Limb (tissue), 2 donors: ENCODE measurements around the gene IMMP2L.

ENCODE experiments used
- DNase-seq, 2 donors: peaks; one replicate each; pipeline ENCODE4 v3.0.0-alpha.2; 2016; ENCODE audit errors: extremely low spot score in 2 of 2

IMMP2L gene

DNA sequence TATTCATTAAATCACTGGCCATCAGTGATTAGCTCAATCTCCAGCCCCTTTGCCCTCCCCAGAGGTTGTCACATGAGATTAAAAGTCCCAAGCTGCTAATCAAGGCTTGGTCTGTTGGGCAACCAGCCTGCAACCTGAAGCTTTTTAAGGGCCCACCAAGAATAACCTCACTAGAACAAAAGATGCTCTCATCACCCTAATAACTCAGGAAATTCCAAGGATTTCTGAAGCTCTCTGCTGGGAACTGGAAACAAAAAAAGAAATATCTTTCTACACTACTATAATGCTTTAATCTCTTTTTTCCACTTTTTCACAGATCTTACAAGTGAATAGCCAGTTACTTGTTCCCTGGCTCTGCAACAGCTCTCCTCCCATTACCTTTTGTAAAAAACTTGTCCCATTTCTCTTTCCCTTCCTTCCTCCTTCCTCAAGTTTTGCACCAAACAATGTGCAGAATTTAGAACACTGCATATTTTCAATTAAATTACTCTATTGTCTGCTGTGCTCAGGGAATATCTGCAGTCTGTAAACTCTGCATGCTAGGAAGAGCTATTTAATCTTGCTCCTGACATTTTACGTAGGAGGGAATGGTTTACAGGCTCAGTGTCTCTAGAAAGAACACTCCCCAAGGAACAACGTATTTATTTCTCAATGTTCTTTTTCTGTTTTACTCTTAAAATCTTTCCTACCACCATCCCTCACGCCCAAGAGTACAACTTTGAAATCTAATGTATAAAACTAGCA is 169.1 kb downstream of the IMMP2L start:
- DNase-seq, result peak in 1 of 2 donors; percentile 40

GRCh38 chr7:111392294-111392693 is 170.0 kb downstream of the IMMP2L start:
- no peak for DNase-seq

DNA sequence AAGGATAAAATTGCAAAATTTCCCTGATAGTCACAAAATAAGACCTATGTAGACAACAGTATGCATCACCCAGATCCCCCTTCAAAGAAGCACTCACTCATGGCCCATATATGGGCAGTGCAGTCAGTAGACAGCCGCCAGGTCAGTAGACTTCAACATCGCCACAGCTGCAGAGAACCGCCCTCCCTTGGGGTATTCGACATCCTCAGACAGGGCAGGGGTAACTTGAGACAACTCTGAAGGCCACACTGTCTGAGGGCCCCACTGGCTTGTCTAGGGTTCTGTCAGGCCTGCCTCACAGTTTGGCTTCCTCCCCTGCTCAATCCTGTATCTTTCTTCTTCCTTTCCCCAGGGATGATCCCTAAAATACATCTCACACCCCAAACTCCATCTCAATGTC is 172.3 kb downstream of the IMMP2L start:
- no peak for DNase-seq

DNA sequence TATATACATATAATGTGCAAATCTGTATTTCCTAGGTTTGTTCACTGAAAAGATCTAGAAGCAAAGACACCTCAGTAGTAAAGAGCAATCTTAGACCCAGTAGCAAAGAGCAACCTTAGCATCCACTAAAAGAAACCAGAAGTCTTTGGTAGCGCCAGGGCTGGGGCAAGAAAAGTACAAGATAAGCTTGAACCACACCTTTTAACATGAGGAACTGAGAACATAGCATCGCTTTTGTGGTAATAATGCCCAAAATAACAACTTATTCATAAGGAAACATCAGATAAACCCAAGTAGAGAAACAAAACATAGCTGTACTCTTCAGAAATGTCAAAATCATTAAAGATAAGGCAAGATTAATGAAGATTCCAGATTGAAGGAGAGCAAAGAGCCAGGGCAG is 173.4 kb downstream of the IMMP2L start:
- no peak for DNase-seq

DNA sequence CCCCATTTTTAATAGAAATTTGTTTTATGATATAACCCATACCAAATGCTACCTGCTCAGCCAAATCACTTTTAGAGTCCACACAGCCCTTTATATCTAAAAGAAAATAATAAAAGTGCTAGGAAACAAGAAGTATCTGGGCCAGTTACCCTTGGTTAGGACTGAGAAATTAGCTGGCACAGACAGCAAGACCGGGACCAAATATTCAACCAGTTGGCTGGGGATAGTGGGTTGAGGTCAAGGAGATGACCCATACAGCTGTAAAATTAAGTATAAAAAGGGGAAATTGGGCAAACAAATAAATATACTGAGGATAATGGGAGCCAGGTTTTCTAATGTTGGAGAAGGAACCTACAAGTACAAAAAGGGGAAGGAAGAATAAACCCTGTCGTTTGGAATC is 174.3 kb downstream of the IMMP2L start:
- no peak for DNase-seq

GRCh38 chr7:111384065-111384891 is 178.0 kb downstream of the IMMP2L start:
- no peak for DNase-seq

- DNase-seq, result no peak
These were observed 179.2 kb downstream of the IMMP2L start for GRCh38 chr7:111383133-111383532.

DNA sequence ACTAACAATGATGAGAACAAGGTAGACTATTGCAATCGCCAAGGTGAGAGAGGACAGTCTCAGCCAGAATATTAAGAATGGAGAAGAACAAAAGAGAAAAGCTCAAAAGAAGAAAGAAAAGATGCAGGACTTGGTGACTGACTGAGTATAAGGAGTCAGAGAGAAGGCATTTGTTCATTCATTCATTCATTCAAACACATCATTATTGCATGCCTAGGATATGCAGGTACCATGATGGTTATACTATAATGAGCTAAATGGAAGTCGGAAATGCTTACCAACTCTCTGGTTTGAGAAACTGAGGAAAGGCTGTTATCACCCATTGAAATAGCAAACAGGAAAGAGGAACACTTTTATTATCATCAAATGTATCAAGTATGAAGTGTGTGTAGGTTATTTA is 180.7 kb downstream of the IMMP2L start:
- DNase-seq, result no peak

- no peak for DNase-seq
These were observed 181.3 kb downstream of the IMMP2L start for GRCh38 chr7:111380945-111381344.

DNA sequence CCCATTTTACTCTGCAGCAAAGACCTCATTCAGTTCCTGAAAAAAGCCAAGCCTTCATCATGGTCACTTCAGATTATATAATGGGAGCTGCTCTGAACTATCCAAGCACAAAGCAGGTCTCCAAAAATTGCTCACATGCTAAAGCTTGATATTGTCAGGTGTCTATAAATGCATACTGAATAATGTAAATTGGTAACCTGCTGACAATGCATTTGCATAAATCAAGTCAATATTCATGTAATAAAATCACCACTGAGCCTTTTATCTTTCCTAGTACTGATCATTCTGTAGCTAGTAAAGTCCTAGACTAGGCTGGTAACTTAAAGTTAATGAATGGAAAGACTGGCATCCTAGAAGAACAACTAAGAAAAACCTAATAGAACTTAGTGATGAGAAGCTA is 188.3 kb downstream of the IMMP2L start:
- DNase-seq, result no peak

- DNase-seq, result no peak
These were observed 190.9 kb downstream of the IMMP2L start for GRCh38 chr7:111371437-111371836.

GRCh38 chr7:111370002-111370401 is 192.3 kb downstream of the IMMP2L start:
- no peak for DNase-seq

GRCh38 chr7:111368381-111369065 is 193.8 kb downstream of the IMMP2L start:
- no peak for DNase-seq

- no peak for DNase-seq
These were observed 197.9 kb downstream of the IMMP2L start for GRCh38 chr7:111364413-111364812.

GRCh38 chr7:111363099-111363498 is 199.2 kb downstream of the IMMP2L start:
- DNase-seq, result no peak

DNA sequence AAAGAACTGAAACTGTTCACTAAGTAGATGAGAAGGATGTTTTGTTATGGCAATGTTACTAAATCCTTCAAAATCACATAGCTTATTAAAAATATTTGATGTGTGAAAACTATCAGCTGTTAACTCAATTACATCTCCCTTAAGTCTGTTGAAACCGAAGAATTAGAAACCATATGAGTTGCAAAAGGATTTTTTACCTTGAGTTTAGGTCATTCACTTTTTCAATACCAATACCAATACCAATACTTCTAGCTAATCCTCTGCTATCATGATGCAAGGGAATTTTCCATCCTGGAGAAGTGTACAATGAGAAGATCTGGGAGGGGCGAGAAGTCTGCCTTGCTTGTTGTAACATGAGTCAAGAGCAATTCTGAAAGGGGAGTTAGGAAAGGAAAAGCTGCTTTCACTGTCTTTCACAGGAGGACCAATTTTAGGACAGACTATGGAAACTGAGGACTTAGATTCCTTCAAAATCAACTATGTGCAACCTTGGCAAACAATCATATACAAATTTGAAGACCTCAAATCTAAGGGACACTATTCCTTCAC is 199.7 kb downstream of the IMMP2L start:
- peak in 1 of 2 donors; percentile 7 for DNase-seq

DNA sequence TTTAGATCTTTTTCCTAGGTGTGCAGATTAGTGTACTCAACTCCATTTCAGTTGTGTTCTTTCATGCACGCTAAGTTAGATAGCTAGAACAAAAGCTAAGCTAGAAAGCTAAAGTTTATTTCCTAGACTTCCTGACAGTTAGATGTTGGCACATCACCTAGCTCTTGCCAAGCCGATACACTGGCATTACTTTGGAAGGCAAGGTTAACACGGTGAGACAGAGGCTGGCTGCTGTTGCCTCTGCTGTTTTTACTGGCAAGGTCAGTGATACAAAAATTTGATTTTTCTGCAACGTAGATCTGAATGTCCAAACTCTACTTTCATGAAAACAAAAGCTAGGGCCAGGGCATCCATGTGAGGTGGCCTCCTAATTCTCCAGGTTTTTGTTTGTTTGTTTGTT is 203.4 kb downstream of the IMMP2L start:
- DNase-seq, result no peak

- DNase-seq, result no peak
These were observed 204.6 kb downstream of the IMMP2L start for GRCh38 chr7:111357691-111358090.

DNA sequence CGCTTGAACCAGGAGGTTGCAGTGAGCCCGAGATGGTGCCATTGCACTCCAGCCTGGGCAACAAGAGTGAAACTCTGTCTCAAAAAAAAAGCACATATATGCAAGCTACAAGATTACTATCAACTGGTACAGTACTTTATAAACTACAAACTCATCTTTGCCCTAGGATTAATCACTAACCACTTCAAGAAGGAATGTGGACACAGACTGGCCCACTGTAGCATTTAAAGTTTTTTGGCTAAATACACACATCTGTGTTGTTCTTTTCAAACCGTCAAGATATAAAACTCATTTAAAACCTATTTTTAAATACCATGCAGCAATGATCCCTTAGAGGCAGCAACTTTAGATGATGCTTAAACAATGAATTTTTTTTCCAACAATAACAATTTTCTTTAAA is 205.4 kb downstream of the IMMP2L start:
- no peak for DNase-seq

- no peak for DNase-seq
These were observed 210.0 kb downstream of the IMMP2L start for GRCh38 chr7:111352319-111352718.

DNA sequence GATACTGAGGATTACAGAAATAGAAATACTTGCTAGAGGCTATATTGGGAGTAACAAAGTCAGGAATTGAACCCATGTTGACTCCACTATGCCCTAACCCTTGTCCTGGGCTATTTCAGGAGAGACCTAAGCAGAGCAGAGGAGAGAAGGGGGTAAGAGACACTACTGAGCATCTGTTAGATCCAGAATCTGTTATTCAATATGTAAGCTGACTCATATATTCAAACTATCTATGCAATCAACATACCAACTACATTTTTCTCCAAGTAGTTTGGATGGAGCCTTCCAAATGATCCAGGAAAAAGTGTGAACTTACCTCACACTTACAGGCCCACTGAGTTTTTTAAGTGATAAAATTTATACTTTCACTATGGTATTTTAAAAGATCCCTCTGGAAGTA is 216.1 kb downstream of the IMMP2L start:
- no peak for DNase-seq

GRCh38 chr7:111343017-111343416 is 219.3 kb downstream of the IMMP2L start:
- DNase-seq, result no peak
